Transverse colon (tissue), 4 donors: ENCODE measurements around the gene SEC24C.

ENCODE experiments used
- CTCF ChIP-seq, 5 experiments: fragments of 200-600 bp in 3 of 5; fragments of 450-650 bp in 2 of 5; sonication (generic) in 3 of 5; IDR thresholded peaks; 1 replicate in 2 of 5; 2 replicates in 3 of 5; pipeline ENCODE4 v1.5.1; 2016 to 2017; ENCODE audit warnings: antibody characterized with exemption in 5 of 5, inconsistent platforms in 3 of 5, mild to moderate bottlenecking in 2 of 5, moderate library complexity in 1 of 5
- EP300 ChIP-seq: sonication (generic); formaldehyde crosslinking; IDR thresholded peaks from one replicate; pipeline ENCODE4 v1.6.1; 2017; ENCODE audit warnings: antibody characterized with exemption, low read depth
- POLR2A ChIP-seq: fragments of 450-650 bp; IDR thresholded peaks from one replicate; pipeline ENCODE4 v1.6.1; 2016; ENCODE audit warnings: antibody characterized with exemption, mild to moderate bottlenecking, moderate library complexity
- POLR2AphosphoS5 ChIP-seq, 3 donors: sonication (generic); formaldehyde crosslinking; IDR thresholded peaks; one replicate each; pipeline ENCODE4 v1.6.1; 2016; ENCODE audit warnings: antibody characterized with exemption in 3 of 3

GRCh38 chr10:73743327-73743904, 756 bp upstream of the SEC24C start:
- TF ChIP-seq CTCF (IDR thresholded peaks at IDR 0.05), result no peak
- no peak for TF ChIP-seq POLR2A
- TF ChIP-seq POLR2AphosphoS5 (IDR thresholded peaks at IDR 0.05), result no peak
- TF ChIP-seq EP300, result no peak
